Suprapubic skin (tissue), 4 donors: ENCODE data around the gene KPTN. TPM values are rescaled to one million over a fixed set of nuclear protein-coding genes. Genes with fewer than 3 reads are reported as not detected.

Source experiments
- DNase-seq, 2 donors: peaks; one replicate each; pipeline ENCODE4 v3.0.0-alpha.2; 2019; ENCODE audit warnings: low spot score in 2 of 2
- H3K27ac ChIP-seq: fragments of 200-600 bp; sonication (generic); one replicate; pipeline ENCODE4 v1.5.1; 2019
- H3K27me3 ChIP-seq: fragments of 200-600 bp; sonication (generic); one replicate; pipeline ENCODE4 v1.5.1; 2019
- H3K36me3 ChIP-seq: fragments of 200-600 bp; sonication (generic); one replicate; pipeline ENCODE4 v1.5.1; 2019
- H3K4me1 ChIP-seq: fragments of 200-600 bp; sonication (generic); one replicate; pipeline ENCODE4 v1.5.1; 2019
- H3K4me3 ChIP-seq: fragments of 200-600 bp; sonication (generic); one replicate; pipeline ENCODE4 v1.5.1; 2019; ENCODE audit warnings: mild to moderate bottlenecking
- H3K9me3 ChIP-seq: fragments of 200-600 bp; sonication (generic); one replicate; pipeline ENCODE4 v1.5.1; 2019
- EP300 ChIP-seq: sonication (generic); formaldehyde crosslinking; IDR thresholded peaks from one replicate; pipeline ENCODE4 v1.6.1; 2017; ENCODE audit warnings: antibody characterized with exemption
- POLR2A ChIP-seq, 2 donors: fragments of 450-650 bp; IDR thresholded peaks; one replicate each; pipeline ENCODE4 v1.6.1; 2017; ENCODE audit warnings: antibody characterized with exemption in 2 of 2, mild to moderate bottlenecking in 2 of 2, moderate library complexity in 2 of 2
- POLR2AphosphoS5 ChIP-seq, 3 donors: sonication (generic); formaldehyde crosslinking; IDR thresholded peaks; one replicate each; pipeline ENCODE4 v1.6.1; 2017; ENCODE audit warnings: antibody characterized with exemption in 3 of 3
- WGBS: methylation state at CpG from one replicate; pipeline ENCODE4 v1.1.5; 2018; 5-methylcytosine and 5-hydroxymethylcytosine counted together
- total RNA-seq, 4 donors: library from RNA; depleted of rRNA; stranded (reverse); fragments of >200 nt; gene quantifications; one replicate each; pipeline ENCODE4 v1.1.0, GENCODE V29; 2016
- TF ChIP-seq, protein P1 (sequence below), 2 donors: fragments of 200-600 bp in 1 of 2; fragments of 450-650 bp in 1 of 2; sonication (generic) in 1 of 2; IDR thresholded peaks; one replicate each; pipeline ENCODE4 v1.5.1; 2016 to 2019; ENCODE audit warnings: antibody characterized with exemption in 2 of 2, mild to moderate bottlenecking in 1 of 2, moderate library complexity in 1 of 2

The KPTN gene
- total RNA-seq, 4 donors from 2014 or later, result 4.3 to 16.3 (median 5.9) TPM

DNA sequence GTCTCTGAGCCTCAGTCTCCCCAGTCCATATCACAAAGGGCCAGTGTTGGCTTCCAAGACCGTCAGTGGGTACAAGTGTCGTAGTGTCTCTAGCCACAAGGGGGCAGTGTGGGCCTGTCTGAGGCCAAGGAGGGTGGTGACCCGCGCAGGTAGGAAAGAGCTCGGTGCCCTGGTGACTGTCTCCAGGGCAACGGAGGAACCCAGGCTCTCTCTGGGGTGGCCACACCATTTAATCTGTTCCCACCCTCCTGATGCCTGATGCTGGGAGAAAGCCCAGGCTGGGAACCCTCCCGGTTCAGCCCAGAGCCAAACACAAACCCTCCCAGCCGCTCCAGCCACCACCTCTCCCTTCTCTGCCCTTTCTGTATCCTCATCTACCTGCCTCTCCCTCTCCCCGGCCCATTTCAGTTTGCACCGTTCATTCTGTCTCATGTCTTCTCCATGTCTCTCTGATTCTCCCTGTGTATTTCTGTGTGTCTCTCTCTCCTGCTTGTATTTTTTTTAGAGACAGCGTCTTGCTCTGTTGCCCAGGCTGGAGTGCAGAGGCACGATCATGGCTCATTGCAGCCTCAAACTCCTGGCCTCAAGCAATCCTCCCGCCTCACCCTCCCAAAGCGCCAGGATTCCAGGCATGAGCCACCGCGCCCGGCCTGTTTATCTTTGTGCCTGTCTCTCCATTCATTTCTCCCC, 47.2 kb downstream of the KPTN start:
- TF ChIP-seq, protein P1, sequence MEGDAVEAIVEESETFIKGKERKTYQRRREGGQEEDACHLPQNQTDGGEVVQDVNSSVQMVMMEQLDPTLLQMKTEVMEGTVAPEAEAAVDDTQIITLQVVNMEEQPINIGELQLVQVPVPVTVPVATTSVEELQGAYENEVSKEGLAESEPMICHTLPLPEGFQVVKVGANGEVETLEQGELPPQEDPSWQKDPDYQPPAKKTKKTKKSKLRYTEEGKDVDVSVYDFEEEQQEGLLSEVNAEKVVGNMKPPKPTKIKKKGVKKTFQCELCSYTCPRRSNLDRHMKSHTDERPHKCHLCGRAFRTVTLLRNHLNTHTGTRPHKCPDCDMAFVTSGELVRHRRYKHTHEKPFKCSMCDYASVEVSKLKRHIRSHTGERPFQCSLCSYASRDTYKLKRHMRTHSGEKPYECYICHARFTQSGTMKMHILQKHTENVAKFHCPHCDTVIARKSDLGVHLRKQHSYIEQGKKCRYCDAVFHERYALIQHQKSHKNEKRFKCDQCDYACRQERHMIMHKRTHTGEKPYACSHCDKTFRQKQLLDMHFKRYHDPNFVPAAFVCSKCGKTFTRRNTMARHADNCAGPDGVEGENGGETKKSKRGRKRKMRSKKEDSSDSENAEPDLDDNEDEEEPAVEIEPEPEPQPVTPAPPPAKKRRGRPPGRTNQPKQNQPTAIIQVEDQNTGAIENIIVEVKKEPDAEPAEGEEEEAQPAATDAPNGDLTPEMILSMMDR (IDR thresholded peaks at IDR 0.05), result peak; percentile 76 to 90
- no peak for TF ChIP-seq POLR2A (IDR thresholded peaks at IDR 0.05)
- DNase-seq, result peak; percentile 85 to 90
- H3K4me3 ChIP-seq, result no peak overlapping the region
- peaks cover 54% of the 10 kb centered on the region for H3K27me3 ChIP-seq
- no peaks in the 10 kb centered on the region for H3K4me1 ChIP-seq
- 35% methylated on average over 15 of the region's 17 CpGs for WGBS
- H3K36me3 ChIP-seq, result no peaks in the 10 kb centered on the region
- no peaks in the 10 kb centered on the region for H3K9me3 ChIP-seq
- no peak overlapping the region for H3K27ac ChIP-seq

- H3K9me3 ChIP-seq, result no peaks in the 10 kb centered on the region
- H3K27ac ChIP-seq, result no peak overlapping the region
- WGBS, result 82% methylated on average over 6 of the region's 6 CpGs
- H3K27me3 ChIP-seq, result peaks cover 52% of the 10 kb centered on the region
- H3K4me1 ChIP-seq, result no peaks in the 10 kb centered on the region
- TF ChIP-seq, protein P1 (IDR thresholded peaks at IDR 0.05), result no peak
- no peak for TF ChIP-seq EP300
- no peak for TF ChIP-seq POLR2A (IDR thresholded peaks at IDR 0.05)
- TF ChIP-seq POLR2AphosphoS5 (IDR thresholded peaks at IDR 0.05), result no peak
- no peak overlapping the region for H3K4me3 ChIP-seq
- H3K36me3 ChIP-seq, result no peaks in the 10 kb centered on the region
- DNase-seq, result no peak
Observed at GRCh38 chr19:47435883-47436417, 48.1 kb downstream of the KPTN start.

DNA sequence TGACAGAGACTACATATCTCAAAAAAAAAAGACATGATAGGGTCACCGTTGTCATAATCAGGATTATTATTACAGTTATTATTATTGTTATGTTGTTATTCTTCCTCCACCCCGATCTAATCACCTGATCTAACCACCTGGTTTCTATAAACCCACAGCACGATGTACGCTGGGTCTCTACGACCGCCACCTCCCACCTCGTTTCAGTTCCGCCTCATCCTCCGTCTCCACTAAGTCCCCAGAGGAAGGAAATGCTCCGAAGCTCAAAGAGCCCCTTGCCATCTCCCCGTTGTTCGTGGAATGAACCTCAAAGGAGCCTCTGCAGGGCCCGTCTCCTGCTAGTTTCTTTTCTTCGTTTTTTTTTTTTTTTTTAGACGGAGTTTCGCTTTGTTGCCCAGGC, 48.8 kb downstream of the KPTN start:
- TF ChIP-seq, protein P1 (IDR thresholded peaks at IDR 0.05), result no peak
- TF ChIP-seq EP300, result no peak
- no peak for TF ChIP-seq POLR2A (IDR thresholded peaks at IDR 0.05)
- no peak for TF ChIP-seq POLR2AphosphoS5 (IDR thresholded peaks at IDR 0.05)
- H3K36me3 ChIP-seq, result no peaks in the 10 kb centered on the region
- peaks cover 54% of the 10 kb centered on the region for H3K27me3 ChIP-seq
- H3K27ac ChIP-seq, result no peak overlapping the region
- no peak for DNase-seq
- H3K9me3 ChIP-seq, result no peaks in the 10 kb centered on the region
- H3K4me3 ChIP-seq, result no peak overlapping the region
- WGBS, result 57% methylated on average over 16 of the region's 16 CpGs
- H3K4me1 ChIP-seq, result peaks cover 4% of the 10 kb centered on the region

DNA sequence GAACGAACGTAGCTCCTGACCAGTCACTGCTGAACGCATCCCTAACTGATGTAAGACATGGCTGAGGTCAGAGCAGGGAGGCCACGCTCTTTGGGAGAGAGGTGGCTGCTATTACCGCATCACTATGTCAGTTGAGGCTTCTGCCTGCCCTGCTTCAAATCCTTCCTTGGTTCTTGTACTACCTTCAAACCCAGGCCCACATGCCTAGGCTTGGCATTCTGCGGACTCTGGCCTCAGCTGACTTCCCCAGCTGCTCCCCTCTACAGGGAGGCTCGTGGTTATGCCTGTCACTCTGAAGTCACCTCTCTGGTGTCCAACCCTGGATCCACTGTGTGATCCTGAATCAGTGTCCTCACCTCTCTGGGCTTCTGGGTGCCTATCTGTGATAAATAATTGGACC, 49.9 kb downstream of the KPTN start:
- TF ChIP-seq, protein P1 (IDR thresholded peaks at IDR 0.05), result no peak
- TF ChIP-seq POLR2A (IDR thresholded peaks at IDR 0.05), result no peak
- no peak for TF ChIP-seq EP300
- TF ChIP-seq POLR2AphosphoS5 (IDR thresholded peaks at IDR 0.05), result no peak
- H3K27me3 ChIP-seq, result peaks cover 65% of the 10 kb centered on the region
- H3K4me3 ChIP-seq, result no peak overlapping the region
- no peaks in the 10 kb centered on the region for H3K9me3 ChIP-seq
- 77% methylated on average over 7 of the region's 7 CpGs for WGBS
- H3K36me3 ChIP-seq, result no peaks in the 10 kb centered on the region
- no peak for DNase-seq
- H3K4me1 ChIP-seq, result peaks cover 15% of the 10 kb centered on the region
- H3K27ac ChIP-seq, result no peak overlapping the region

DNA sequence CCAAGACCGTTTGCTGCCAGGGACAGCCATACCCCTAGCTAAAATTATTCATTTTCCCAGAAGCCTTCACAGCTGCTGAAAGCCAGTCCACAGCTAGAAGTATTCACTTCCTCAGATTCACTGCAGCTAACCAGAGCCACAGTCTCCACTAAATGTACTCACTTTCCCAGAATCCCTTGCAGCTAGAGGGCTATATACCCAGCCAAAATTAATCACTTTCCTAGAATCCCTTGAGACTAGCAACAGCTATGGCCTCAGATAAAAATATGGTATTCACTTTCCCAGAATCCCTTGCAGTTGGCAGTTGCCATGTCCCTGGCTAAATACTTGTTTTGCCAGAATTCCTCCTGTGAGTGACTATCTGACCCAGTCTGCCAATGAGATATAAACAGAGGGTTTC, 50.9 kb downstream of the KPTN start:
- Histone ChIP-seq H3K4me1 (peaks cover 24% of the 10 kb centered on the region), H3K27ac (no peak overlapping the region), H3K4me3 (no peak overlapping the region), H3K9me3 (no peaks in the 10 kb centered on the region), H3K36me3 (no peaks in the 10 kb centered on the region), H3K27me3 (peaks cover 59% of the 10 kb centered on the region)
- no peak for DNase-seq
- 47% methylated on average over 1 of the region's 1 CpG for whole genome bisulfite sequencing
- TF ChIP-seq EP300 (no peak), POLR2A (IDR thresholded peaks at IDR 0.05) (no peak), POLR2AphosphoS5 (IDR thresholded peaks at IDR 0.05) (no peak)
- TF ChIP-seq, protein P1 (IDR thresholded peaks at IDR 0.05), result no peak
